Measurements from ENCODE around the gene LIMS1.
A peak's percentile ranks its signal among the peaks of the same experiment; 100 is the strongest.
"Not testable (repeated sequence)": the region's sequence is repeated elsewhere in the genome, so short reads cannot be mapped to it uniquely, and the experiment has no call there.

Gene LIMS1

DNA sequence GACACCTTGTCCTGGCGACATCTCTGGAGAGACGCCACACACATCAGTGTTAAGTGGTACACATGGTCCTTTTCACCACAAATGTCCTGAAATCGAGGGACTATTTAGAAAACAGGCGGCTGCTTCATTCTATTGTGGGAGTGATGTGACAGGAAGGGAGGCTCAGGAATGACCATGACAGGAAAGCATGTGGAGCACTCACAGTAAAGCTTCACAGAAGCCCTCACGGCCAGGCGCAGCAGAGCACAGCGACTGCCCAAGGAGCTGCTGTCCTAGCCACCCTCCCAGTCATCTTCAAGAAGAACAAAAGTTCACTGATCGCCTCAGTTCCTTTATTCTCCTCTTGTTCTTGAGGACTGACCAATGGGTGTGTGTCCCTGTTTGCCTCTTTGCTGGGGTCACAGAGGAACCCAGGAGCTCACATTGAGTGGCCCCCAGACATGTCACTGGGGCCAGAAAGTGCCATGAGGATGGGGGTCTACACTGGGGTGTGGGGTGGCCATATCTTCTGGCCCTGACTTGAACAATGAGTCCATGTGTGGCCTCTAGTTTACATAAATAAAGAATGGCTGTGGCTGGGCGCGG is 100.4 kb downstream of the LIMS1 start:
- no peak for DNase-seq (ENCODE audit: low spot score)

DNA sequence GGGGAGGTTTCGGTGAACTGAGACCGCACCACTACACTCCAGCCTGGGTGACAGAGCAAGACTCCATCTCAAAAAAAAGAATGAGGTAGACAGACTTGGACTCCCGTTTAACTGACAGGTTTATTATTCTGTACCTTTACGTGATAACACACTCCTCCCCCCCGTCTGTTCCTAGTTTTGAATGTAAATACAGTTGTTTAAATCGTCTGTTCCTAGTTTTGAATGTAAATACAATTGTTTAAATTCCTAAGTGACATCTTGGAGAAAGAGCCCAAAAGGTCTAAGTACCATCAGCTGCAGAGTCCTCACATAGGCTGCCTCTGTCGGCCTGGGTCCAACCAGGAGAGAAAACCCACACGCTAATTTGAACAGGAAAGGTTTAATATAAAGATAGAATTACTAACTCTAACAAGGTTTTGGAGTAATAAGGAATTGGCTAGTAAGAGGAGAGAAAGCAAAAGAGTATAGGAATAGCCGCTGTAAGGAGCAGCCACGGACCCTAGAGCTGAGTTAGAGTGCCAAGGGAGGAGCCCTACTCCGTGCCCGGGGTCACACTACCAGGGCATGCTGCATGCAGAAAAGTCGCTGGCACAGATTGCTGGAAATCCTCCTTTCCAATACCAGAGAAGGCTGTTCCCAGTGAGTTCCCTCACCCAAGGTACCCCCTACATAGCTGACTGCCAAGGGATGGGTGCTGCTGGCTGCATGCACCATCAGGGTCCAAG is 101.5 kb downstream of the LIMS1 start:
- DNase-seq (ENCODE audit: low spot score), result no peak

DNA sequence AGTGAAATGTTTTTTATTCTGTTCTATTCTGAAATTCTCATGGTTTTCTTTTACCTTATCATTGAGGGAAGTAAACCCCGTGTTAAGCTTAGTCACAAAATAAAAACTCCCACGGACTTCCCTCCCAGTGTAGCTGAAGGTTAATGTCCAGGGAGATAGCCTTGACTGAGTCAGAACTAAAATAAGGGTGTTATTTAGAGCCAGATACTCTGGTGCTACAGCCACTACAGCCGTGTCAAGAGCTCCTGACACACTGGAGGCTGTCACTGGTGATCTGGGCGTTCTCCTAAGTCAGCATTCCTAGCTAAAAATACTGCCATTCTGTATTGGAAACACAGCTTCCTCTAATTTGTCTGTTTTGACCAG is 103.0 kb downstream of the LIMS1 start:
- no peak for DNase-seq (ENCODE audit: low spot score)

DNA sequence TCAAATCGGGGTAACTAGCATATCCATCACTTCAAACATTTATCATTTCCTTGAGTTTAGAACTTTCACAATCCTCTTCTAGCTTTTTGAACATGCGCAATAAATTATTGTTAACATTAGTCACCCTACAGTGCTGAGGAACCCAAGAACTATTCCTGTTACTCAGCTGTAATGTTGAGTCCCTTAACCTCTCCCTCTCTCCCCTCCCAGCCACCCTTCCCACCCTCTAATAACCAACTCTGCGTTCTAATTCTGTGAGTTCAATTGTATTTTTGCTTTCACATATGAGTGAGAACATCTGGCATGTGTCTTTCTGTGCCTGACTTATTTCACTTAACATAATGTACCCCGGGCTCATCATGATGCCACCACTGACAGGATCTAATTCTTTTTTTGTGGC is 106.5 kb downstream of the LIMS1 start:
- DNase-seq (ENCODE audit: low spot score), result no peak

DNA sequence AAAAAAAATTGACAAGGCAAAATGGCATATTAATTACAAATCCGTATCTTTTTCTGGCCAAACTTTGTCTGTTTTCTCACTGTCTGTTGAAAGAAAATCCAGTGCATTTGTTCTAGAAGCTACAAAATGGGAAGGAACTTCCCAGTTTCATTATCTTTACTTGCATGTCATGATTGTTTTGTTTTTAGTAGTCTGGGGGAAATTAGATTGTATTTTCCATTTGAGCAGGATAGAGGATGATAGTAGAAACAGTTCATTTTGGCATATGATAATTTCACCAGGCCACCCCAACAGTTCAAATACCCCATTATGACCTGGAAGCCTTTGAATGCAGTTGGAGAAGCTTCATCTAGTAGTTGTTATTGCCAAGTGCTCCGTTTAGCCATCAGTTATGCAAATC is 107.5 kb downstream of the LIMS1 start:
- no peak for DNase-seq (ENCODE audit: low spot score)

DNA sequence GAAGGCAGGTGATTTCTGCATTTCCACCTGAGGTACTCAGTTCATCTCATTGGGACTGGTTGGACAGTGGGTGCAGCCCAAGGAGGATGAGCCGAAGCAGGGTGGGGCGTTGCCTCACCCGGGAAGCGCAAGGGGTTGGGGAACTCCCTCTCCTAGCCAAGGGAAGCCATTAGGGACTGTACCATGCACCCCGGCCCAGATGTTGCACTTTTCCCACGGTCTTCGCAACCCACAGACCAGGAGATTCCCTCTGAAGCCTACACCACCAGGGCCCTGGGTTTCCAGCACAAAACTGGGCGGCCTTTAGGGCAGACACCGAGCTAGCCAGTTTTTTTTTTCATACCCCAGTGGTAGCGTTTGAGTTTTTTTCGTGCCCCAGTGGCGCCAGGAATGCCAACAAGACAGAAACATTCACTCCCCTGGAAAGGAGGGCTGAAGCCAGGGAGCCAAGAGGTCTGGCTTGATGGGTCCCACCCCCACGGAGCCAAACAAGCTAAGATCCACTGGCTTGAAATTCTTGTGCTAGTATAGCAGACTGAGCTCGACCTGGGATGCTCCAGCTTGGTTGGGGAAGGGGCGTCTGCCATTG is 109.1 kb downstream of the LIMS1 start:
- DNase-seq (ENCODE audit: low spot score), result no peak

DNA sequence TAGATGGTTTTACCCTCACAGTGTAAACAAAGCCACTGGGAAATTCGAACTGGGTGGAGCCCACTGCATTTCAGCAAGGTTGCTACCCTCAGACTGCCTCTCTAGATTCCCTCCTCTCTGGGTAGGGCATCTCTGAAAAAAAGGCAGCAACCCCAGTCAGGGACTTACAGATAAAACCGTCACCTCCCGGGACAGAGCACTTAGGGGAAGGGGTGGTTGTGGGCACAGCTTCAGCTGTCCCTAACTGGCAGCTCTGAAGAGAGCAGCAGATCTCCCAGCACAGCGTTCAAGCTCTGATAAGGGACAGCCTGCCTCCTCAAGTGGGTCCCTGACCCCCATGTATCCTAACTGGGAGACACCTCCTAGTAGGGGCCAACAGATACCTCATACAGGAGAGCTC is 109.6 kb downstream of the LIMS1 start:
- DNase-seq (ENCODE audit: low spot score), result not testable (repeated sequence)

DNA sequence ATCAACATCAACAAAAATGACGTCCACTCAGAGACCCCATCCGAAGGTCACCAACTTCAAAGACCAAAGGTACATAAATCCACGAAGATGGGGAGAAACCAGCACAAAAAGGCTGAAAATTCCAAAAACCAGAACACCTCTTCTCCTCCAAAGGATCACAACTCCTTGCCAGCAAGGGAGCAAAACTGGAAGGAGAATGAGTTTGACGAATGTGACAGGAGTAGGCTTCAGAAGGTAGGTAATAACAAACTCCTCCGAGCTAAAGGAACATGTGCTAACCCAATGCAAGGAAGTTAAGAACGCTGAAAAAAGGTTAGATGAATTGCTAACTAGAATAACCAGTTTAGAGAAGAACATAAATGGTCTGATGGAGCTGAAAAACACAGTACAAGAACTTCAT is 110.2 kb downstream of the LIMS1 start:
- DNase-seq (ENCODE audit: low spot score), result not testable (repeated sequence)

DNA sequence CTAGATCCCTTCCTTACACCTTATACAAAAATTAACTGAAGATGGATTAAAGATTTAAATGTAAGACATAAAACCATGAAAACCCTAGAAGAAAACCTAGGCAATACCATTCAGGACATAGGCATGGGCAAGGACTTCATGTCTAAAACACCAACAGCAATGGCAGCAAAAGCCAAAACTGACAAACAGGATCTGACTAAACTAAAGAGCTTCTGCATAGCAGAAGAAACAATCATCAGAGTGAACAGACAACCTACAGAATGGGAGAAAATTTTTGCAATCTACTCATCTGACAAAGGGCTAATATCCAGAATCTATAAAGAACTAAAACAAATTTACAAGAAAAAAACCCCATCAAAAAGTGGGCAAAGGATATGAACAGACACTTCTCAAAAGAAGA is 114.5 kb downstream of the LIMS1 start:
- DNase-seq (ENCODE audit: low spot score), result not testable (repeated sequence)

DNA sequence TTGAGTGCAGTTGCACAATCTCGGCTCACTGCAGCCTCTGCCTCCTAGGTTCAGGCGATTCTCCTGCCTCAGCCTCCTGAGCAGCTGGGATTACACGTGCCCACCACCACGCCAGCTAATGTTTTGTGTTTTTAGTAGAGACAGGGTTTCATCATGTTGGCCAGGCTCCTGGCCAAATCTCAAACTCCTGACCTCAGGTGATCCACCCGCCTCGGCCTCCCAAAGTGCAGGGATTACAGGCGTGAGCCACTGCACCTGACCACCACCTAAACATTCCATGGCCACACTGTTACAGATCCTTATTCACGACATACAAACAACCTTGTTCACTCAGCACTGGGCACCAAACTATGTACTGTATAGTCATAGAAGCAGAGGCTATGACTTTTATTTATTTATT is 116.2 kb downstream of the LIMS1 start:
- not testable (repeated sequence) for DNase-seq (ENCODE audit: low spot score)

DNA sequence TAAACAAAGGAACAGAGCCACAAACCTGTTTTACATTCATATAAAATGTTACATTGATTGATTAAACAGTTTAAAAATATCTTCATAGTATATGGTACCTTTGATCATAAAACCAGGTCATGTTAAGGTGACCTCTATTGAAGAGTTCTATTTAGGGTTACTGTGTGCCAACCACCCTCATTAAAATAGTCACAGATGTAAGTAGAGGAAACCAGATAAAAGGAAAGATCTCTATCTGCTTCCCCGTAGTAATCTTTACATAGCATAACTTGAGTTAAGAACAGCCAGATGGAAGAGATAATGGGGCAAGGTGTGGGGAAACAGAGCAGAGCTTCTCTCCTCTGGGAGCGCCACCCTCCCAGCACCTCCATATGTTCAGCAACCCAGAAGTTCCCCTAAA is 117.2 kb downstream of the LIMS1 start:
- not testable (repeated sequence) for DNase-seq (ENCODE audit: low spot score)

DNA sequence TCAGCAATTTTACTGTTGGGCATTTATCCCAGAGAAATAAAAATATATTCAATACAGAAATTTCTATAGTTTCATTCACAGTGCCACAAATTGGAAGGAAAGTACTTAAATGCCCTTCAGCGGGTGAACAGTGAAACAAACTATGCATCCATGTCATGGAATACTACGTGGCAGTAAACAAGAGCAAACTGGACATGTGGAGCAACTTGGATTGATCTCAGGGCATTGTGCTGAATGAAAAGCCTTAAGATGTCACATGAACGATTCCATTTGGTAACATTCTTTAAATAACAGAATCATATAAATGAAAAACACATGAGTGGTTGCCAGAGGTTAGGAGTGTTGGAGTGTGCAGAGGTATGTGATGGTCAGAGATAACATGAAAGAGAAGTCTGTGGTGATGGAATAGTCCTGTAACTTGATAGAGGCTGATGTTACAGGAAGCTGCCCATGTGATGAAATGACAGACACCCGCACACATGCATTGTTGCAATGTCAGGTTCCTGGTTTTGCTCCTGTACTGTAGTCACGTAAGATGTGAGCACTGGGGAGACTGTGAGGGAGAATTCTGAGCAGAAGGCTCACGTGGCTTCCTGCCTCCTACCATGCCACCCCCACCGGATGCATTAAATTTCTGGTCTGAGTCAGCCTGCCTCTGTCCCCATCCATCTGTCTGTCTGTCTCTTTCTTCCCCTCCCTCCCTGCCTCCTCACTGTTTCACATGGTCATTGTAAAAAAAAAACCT is 118.1 kb downstream of the LIMS1 start:
- peak; percentile 28 for DNase-seq (ENCODE audit: low spot score)

DNA sequence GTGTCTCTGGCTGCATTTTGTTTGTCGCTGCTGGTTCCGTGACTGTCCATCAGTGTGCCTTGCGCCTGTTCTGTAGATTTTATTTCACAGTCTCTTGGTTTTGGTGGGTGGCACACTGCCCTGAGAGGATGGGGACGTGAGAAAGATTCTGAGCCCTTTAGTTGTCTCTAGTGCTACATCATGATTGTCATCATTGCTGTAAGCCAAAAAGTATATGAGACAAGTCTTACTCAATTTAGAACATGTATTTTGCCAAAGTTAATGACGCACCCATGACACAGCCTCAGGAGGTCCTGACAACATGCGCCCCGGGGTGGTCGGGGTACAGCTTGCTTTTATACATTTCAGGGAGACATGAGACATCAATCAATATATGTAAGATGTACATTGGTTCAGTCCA is 119.2 kb downstream of the LIMS1 start:
- DNase-seq (ENCODE audit: low spot score), result not testable (repeated sequence)

DNA sequence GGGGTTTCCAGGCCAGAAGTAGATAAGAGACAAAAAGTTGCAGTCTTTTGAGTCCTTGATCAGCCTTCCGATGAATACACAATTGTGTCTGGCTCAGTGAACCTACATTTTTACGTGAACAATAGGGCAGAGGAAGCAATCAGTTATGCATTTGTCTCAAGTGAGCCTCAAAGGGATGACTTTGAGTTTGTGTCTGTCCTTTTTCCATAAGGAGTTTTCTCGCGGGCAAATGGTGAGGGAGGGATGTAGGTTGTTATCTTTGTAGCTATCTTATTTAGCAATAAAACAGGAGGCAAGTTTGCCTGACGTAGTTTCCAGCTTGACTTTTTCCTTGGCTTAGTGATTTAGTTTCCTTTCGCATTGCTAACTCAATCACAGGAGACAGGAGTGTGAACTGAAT is 119.6 kb downstream of the LIMS1 start:
- not testable (repeated sequence) for DNase-seq (ENCODE audit: low spot score)

DNA sequence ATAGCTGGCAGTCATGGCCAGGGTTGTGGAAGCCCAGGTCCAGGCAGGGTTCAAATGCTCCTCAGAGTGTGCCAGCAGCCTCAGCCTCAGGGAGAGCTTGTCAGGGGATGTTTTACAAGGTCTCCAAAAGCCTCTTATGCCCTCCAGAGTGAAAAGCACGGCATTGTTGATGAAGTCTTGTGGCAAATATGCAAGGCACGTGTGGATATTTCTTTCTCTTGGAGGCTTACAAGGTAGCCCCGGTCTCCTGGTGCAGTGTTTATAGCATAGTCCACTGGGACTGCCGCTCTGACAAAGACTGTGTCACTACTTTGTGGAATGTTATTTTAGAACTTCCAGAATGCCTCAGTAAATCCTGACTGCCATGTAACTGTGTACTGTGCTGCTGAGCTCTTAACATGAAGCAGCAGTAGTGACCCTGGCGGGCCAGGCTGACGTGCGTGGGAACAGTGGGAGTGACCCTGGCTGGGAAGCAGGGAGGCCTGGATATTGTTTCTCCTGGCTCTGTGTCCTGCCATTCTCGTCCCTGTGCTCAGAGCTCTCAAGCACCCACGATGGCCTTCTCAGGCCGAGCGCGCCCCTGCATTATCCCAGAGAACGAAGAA is 120.4 kb downstream of the LIMS1 start:
- not testable (repeated sequence) for DNase-seq (ENCODE audit: low spot score)

DNA sequence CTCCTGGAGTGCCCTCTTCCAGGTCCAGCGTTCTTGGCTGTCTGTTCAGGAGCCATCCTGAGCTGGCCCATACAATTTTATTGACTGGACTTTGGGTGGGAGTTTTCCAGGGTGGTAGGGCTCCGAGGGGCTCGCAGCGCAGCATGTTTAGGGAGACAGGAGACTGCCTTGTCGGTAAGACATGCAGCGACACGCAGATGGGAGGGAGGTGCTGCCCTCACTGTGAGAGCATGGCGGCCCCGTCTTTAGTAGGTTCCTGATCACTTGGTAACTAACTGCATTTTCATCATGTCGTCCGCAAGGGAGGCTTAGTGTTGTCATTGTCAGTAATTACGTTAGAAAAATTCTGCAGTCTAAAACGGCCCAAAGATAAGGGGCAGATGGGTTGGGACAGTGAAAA is 121.0 kb downstream of the LIMS1 start:
- not testable (repeated sequence) for DNase-seq (ENCODE audit: low spot score)

DNA sequence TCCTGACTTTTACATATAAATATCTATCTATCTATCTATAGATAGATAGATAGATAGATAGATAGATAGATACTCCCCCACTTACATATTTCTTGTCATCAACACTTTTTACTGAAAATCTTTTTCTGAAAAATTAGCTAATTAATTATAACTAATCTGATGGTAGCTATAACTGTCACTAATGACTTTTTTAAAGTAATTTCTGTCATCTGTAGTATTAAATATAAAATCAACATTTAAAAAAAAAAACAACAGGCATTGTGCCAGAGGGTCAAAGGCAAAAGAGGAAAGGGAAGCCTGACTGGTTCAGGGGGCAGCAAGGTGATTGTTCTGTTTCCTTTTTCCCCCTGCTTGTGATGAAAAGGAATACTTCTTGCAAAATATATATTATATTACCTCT is 122.0 kb downstream of the LIMS1 start:
- DNase-seq (ENCODE audit: low spot score), result not testable (repeated sequence)

DNA sequence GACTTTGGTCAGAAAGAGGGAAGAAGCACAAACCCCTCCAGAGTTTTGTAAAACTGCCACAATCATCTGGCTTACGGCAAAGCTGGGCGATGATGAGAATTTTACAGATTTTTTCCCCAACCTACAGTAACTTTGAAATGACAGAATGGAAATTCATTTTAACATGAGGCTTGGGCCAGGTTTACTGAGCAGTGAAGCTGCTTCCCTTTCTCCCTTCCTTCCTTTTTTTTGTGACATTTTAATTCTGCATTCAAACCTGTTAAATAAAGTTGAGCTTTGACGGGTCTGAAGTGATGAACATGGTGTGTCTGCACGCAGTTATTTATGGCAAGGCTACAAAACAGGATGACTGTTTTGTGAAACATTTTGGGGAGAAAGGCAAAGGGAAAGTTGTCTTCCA is 123.2 kb downstream of the LIMS1 start:
- DNase-seq (ENCODE audit: low spot score), result not testable (repeated sequence)

DNA sequence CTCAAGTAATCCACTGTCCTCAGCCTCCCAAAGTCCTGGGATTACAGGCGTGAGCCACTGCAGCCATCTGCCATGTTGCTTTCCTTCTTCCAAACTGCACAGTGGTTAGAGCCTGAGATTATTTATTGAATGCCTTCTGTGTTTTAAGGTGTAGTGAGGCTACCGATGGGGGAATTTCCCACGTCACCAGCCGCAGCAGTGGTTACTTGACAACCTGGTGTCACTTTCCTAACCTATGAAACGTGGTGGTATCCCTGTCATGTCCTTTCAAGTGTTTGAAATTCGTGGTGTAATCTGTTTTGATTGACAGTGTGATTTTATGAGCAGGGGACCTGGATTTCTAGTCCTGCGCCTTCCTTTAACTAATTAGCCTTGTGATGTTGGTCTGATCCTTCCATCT is 124.3 kb downstream of the LIMS1 start:
- DNase-seq (ENCODE audit: low spot score), result not testable (repeated sequence)

DNA sequence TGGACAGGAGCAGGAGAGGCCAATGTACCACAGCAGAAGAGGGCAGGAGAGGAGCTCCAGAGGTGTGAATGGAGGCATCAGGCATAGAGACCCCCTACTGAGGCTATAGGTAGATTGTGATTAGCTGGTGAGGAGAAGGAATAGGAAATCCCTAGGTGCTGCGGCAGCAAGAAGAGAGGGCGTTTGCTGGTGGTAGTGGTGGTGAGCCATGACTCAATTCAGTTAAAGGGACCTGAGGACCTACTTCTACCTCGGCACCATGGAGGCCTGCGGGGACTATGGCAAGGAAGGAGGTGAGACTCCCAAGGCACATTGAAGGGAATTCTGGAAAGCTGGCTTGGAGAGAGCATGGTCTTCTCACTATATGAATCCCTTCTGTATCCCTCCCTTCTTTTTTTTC is 127.2 kb downstream of the LIMS1 start:
- DNase-seq (ENCODE audit: low spot score), result not testable (repeated sequence)

DNA sequence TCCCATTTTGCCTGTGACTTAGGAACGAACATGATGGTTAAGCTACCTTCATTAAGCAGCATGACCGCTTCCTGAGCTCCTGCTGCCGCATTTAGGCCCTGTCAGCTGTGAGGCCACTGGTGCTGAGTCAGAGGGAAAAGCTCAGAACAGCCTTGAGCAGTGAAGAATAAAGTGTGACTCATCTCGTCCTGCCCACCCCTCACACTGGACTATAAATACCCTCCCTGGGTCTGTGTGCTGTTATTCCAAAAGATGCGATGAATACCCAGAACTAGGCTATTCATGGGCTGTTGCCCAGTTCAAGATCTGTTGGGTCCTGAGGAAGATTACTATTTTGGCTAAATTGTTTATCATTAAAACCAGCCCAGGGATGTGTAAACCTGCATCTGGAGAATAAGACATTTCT is 127.9 kb downstream of the LIMS1 start:
- DNase-seq (ENCODE audit: low spot score), result not testable (repeated sequence)

DNA sequence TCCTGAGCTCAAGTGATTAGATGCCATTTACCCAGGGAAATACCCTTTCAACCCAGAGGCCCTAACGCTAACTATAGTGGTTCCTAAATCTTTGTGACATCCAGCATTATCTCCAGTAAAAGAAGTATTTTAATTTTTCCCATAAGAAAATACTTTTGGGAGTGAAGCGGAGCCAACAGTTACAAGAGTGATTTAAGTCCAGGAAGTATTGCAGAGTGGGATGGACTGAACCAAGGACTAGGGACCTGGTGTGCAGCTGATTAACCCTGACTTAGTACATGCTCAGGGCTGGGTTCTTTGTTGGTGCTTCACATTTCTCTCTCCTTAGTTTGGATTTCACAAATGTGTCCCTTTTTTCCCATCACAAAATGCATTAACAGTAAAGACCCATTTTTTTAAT is 129.1 kb downstream of the LIMS1 start:
- not testable (repeated sequence) for DNase-seq (ENCODE audit: low spot score)
